ENCODE data around the gene C16orf86. TPM values are rescaled to one million over a fixed set of nuclear protein-coding genes. Genes with fewer than 3 reads are reported as not detected.

The C16orf86 gene
- total RNA-seq, 1 donor from 2014 or later: 2.6 TPM

- no peaks in the 10 kb centered on the region for H3K27me3 Mint-ChIP-seq
- DNase-seq (ENCODE audit: low spot score, unreplicated experiment): no peak
- TF ChIP-seq, protein P1, sequence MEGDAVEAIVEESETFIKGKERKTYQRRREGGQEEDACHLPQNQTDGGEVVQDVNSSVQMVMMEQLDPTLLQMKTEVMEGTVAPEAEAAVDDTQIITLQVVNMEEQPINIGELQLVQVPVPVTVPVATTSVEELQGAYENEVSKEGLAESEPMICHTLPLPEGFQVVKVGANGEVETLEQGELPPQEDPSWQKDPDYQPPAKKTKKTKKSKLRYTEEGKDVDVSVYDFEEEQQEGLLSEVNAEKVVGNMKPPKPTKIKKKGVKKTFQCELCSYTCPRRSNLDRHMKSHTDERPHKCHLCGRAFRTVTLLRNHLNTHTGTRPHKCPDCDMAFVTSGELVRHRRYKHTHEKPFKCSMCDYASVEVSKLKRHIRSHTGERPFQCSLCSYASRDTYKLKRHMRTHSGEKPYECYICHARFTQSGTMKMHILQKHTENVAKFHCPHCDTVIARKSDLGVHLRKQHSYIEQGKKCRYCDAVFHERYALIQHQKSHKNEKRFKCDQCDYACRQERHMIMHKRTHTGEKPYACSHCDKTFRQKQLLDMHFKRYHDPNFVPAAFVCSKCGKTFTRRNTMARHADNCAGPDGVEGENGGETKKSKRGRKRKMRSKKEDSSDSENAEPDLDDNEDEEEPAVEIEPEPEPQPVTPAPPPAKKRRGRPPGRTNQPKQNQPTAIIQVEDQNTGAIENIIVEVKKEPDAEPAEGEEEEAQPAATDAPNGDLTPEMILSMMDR (IDR thresholded peaks at IDR 0.05; ENCODE audit: unreplicated experiment): no peak
- H3K9me3 Mint-ChIP-seq (ENCODE audit: low read depth): no peaks in the 10 kb centered on the region
- no peak overlapping the region for H3K27ac Mint-ChIP-seq
- no peaks in the 10 kb centered on the region for H3K36me3 Mint-ChIP-seq (ENCODE audit: insufficient read depth)
- H3K4me1 Mint-ChIP-seq (ENCODE audit: low read depth): no peaks in the 10 kb centered on the region
- no peak overlapping the region for H3K4me3 Mint-ChIP-seq (ENCODE audit: low read depth)
These were observed 10.3 kb downstream of the C16orf86 start for GRCh38 chr16:67676939-67677338.

GRCh38 chr16:67677712-67678111 lies 11.1 kb downstream of the C16orf86 start:
- H3K27ac Mint-ChIP-seq: no peak overlapping the region
- DNase-seq (ENCODE audit: low spot score, unreplicated experiment): no peak

DNA sequence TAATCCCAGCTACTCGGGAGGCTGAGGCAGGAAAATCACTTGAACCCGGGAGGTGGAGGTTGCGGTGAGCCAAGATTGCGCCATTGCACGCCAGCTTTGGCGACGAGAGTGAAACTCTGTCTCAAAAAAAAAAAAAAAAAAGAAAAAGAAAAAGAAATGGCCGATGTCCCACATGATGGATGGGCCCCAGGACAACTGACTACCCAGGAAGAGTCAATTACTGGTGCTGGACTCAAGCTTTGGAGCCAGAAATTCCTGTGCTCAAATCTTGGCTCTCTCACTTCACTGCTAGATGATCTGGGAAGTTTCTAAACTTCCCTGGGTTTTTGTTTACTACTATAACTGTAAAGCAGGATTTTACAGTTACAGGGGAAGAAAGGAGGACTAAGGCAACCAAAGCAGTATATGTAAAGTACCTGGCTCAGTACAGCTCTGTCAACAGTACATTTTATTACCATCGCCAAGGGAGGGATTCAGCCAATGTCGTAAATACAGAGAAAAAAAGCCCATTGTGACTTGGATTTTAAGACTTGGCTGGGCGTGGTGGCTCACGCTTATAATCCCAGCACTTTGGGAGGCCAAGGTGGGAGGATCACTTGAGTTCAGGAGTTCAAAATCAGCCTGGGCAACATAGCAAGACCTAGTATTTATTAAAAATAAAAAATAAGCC lies 11.9 kb downstream of the C16orf86 start:
- H3K4me1 Mint-ChIP-seq (ENCODE audit: low read depth): no peaks in the 10 kb centered on the region
- DNase-seq (ENCODE audit: low spot score, unreplicated experiment): no peak
- no peak overlapping the region for H3K27ac Mint-ChIP-seq
- H3K27me3 Mint-ChIP-seq: no peaks in the 10 kb centered on the region
- H3K4me3 Mint-ChIP-seq (ENCODE audit: low read depth): no peak overlapping the region
- TF ChIP-seq, protein P1 (IDR thresholded peaks at IDR 0.05; ENCODE audit: unreplicated experiment): no peak
- peaks cover 2% of the 10 kb centered on the region for H3K36me3 Mint-ChIP-seq (ENCODE audit: insufficient read depth)
- no peaks in the 10 kb centered on the region for H3K9me3 Mint-ChIP-seq (ENCODE audit: low read depth)

More at GRCh38 chr16:67677712-67678111, 11.1 kb downstream of the C16orf86 start:
- Mint-ChIP-seq H3K36me3 (ENCODE audit: insufficient read depth) (no peaks in the 10 kb centered on the region), H3K27me3 (no peaks in the 10 kb centered on the region), H3K9me3 (ENCODE audit: low read depth) (no peaks in the 10 kb centered on the region), H3K4me3 (ENCODE audit: low read depth) (no peak overlapping the region), H3K4me1 (ENCODE audit: low read depth) (no peaks in the 10 kb centered on the region)
- TF ChIP-seq, protein P1 (IDR thresholded peaks at IDR 0.05; ENCODE audit: unreplicated experiment): no peak

GRCh38 chr16:67679935-67680897 lies 13.6 kb downstream of the C16orf86 start:
- no peaks in the 10 kb centered on the region for H3K9me3 Mint-ChIP-seq (ENCODE audit: low read depth)
- DNase-seq (ENCODE audit: low spot score, unreplicated experiment): no peak
- H3K27ac Mint-ChIP-seq: no peak overlapping the region
- peaks cover 5% of the 10 kb centered on the region for H3K36me3 Mint-ChIP-seq (ENCODE audit: insufficient read depth)
- TF ChIP-seq, protein P1 (IDR thresholded peaks at IDR 0.05; ENCODE audit: unreplicated experiment): no peak
- no peaks in the 10 kb centered on the region for H3K4me1 Mint-ChIP-seq (ENCODE audit: low read depth)
- no peaks in the 10 kb centered on the region for H3K27me3 Mint-ChIP-seq
- no peak overlapping the region for H3K4me3 Mint-ChIP-seq (ENCODE audit: low read depth)

DNA sequence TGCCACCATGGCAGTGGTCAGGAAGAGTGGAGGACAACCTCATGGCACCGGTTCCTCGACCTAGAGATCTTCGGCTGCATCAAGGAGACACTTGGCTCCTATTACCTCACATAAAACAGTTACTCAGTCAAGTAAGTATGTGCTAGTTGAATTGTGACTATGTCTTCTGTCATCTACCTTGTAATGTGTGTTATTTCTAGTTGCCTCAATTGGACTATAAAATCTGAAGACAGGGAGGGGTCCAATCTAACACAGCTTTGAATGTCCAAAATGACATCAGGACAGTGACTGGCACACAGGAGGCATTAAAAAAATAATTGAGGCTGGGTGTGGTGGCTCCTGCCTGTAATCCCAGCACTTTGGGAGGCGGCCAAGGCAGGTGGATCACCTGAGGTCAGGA lies 17.2 kb downstream of the C16orf86 start:
- TF ChIP-seq, protein P1 (IDR thresholded peaks at IDR 0.05; ENCODE audit: unreplicated experiment): no peak
- H3K4me3 Mint-ChIP-seq (ENCODE audit: low read depth): no peak overlapping the region
- peaks cover 9% of the 10 kb centered on the region for H3K36me3 Mint-ChIP-seq (ENCODE audit: insufficient read depth)
- H3K27me3 Mint-ChIP-seq: no peaks in the 10 kb centered on the region
- DNase-seq (ENCODE audit: low spot score, unreplicated experiment): no peak
- no peaks in the 10 kb centered on the region for H3K9me3 Mint-ChIP-seq (ENCODE audit: low read depth)
- no peak overlapping the region for H3K27ac Mint-ChIP-seq
- no peaks in the 10 kb centered on the region for H3K4me1 Mint-ChIP-seq (ENCODE audit: low read depth)

Measured in progenitor cell of endocrine pancreas (in vitro differentiated cells).